Left ventricle myocardium superior (tissue), 1 donor: ENCODE measurements around the gene TTF2. TPM values are rescaled to one million over a fixed set of nuclear protein-coding genes. Genes with fewer than 3 reads are reported as not detected.
"Not testable (repeated sequence)": the region's sequence is repeated elsewhere in the genome, so short reads cannot be mapped to it uniquely, and the experiment has no call there.

Experiments
- ATAC-seq: fragments of 200-7000 bp; cut with Tn5 transposase; one replicate; pipeline ENCODE4 v1.9.1; 2020; ENCODE audit warnings: mild to moderate bottlenecking, moderate library complexity
- DNase-seq: peaks from one replicate; pipeline ENCODE4 v3.0.0-alpha.2; 2020
- intact Hi-C: fragments of 100-400 bp; cut with micrococcal nuclease; formaldehyde crosslinking; loops from one replicate; pipeline ENCODE4 v1.11.0; 2022
- total RNA-seq: library from RNA; stranded (reverse); fragmentation: NEBNext Ultra II Directional; extraction: Animal tissue kit (Norgen Biotek cat#: 25700); gene quantifications from one replicate; pipeline ENCODE4 v1.2.1, GENCODE V29; 2021
- donor health status: DM: no; HTN: yes; CAD: no; lungs with severe emphysema.

The TTF2 gene
- total RNA-seq, 1 donor from 2014 or later: 6.7 TPM

- DNase-seq: no peak
- intact Hi-C loops: no loop called here
- no peak for ATAC-seq
Measured at GRCh38 chr1:117077267-117077666, 17.1 kb downstream of the TTF2 start.

DNA sequence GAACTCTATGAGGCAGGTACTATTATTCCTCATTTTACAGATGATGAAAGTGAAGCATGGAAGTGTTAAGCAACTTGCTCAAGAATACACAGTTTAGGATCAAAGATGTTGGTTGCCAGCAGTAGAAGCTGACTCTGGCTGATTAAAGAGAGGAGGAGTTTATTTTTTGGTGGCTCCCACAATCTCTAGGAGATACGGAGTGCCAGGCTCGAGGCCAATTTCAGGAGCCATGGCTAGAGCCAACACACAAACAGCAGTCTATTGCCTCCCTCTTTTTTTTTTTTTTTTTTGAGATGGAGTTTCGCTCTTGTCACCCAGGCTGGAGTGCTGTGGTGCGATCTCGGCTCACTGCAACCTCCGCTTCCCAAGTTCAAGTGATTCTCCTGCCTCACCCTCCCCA is 19.6 kb downstream of the TTF2 start:
- intact Hi-C loops: no loop called here
- peak; percentile 46 for DNase-seq
- peak; percentile 72 for ATAC-seq

- ATAC-seq (no peak), DNase-seq (no peak)
- intact Hi-C loops: no loop called here
Measured at GRCh38 chr1:117084231-117084630, 24.1 kb downstream of the TTF2 start.

DNA sequence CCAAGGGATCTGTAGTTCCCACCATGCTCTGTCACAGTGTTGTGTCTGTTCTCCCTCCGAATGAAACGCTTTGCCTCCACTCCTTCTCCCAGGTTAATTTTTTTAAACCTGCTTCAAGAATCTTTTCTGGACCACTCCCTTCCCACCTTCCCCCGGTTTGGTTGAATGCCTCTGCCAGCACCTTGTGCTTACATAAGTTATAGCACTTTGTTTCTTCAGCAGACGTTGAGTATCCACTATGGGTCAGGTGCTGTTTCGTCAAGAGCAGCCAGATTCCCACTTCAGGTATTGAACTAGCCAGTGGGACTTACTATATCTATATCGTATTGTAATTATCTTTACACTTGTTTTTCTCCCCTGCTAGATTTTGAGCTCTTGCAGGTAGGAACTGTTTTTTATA is 27.6 kb downstream of the TTF2 start:
- DNase-seq (no peak), ATAC-seq (no peak)
- intact Hi-C loops: no loop called here

- intact Hi-C loops: no loop called here
- DNase-seq: no peak
- no peak for ATAC-seq
Measured at GRCh38 chr1:117089996-117090395, 29.9 kb downstream of the TTF2 start.

- DNase-seq (no peak), ATAC-seq (no peak)
- intact Hi-C loops: no loop called here
Measured at GRCh38 chr1:117092594-117092993, 32.5 kb downstream of the TTF2 start.

DNA sequence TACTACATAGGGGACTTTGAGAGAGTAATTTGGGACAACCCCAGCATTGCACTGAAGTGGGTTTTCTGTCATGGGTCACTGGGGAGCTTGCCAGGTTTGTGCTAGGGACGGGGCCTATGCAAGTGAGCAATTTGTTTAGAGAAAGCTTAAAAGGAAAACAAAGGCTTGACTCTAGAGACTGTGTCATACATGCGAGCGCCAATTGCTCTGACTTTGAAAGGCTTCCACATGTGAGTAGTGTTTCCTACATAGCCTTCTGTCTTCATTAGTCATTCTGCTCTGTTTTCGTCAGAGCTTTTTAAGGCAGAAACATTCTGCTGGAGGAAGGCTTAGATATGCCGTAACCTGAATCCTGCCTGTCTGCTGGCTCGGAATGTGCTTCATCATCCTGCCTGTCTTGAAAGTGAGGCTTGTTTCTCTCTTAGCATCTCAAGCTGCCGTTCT is 33.0 kb downstream of the TTF2 start:
- ATAC-seq: peak; percentile 84
- no peak for DNase-seq
- intact Hi-C loops: no loop called here

GRCh38 chr1:117093870-117094621 is 33.9 kb downstream of the TTF2 start:
- DNase-seq: no peak
- intact Hi-C loops: no loop called here
- ATAC-seq: no peak

GRCh38 chr1:117094841-117095604 is 34.9 kb downstream of the TTF2 start:
- no peak for ATAC-seq
- DNase-seq: no peak
- intact Hi-C loops: no loop called here

DNA sequence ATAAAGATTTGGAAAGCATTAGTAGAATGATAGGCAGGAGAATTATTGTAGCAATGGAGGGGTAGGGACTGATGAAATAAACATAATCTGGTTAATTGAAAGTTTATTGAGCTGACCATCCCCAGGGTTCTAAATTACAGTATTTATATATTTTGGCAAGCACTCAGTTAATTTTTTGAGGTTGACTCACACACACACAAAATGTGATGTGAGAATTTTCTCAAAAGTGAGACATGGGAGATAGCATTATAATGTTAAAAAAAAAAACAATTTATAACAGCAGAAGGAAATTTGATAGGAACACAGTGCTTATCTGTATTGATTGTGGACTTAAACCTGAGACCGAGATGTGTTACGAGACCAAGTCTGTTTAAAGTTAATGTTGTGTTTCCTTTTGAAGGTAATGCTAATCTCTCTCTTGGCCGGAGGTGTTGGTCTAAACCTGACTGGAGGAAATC is 36.9 kb downstream of the TTF2 start:
- intact Hi-C loops: no loop called here
- no peak for ATAC-seq

GRCh38 chr1:117097443-117097842 is 37.3 kb downstream of the TTF2 start:
- intact Hi-C loops: no loop called here
- ATAC-seq (no peak), DNase-seq (no peak)

More for the DNA sequence above, 36.9 kb downstream of the TTF2 start:
- no peak for DNase-seq

GRCh38 chr1:117098287-117098890 is 38.3 kb downstream of the TTF2 start:
- intact Hi-C loops: no loop called here
- DNase-seq (no peak), ATAC-seq (peak; percentile 67)

- peak; percentile 79 for ATAC-seq
- intact Hi-C loops: no loop called here
Measured at GRCh38 chr1:117101334-117101733, 41.2 kb downstream of the TTF2 start.

GRCh38 chr1:117101858-117102257 is 41.7 kb downstream of the TTF2 start:
- ATAC-seq, DNase-seq, intact Hi-C loops: not testable (repeated sequence)

More at GRCh38 chr1:117101334-117101733, 41.2 kb downstream of the TTF2 start:
- no peak for DNase-seq

GRCh38 chr1:117104986-117105385 is 44.9 kb downstream of the TTF2 start:
- DNase-seq (no peak), ATAC-seq (no peak)
- intact Hi-C loops: no loop called here

GRCh38 chr1:117105722-117106121 is 45.6 kb downstream of the TTF2 start:
- intact Hi-C loops: no loop called here
- ATAC-seq: no peak
- no peak for DNase-seq

DNA sequence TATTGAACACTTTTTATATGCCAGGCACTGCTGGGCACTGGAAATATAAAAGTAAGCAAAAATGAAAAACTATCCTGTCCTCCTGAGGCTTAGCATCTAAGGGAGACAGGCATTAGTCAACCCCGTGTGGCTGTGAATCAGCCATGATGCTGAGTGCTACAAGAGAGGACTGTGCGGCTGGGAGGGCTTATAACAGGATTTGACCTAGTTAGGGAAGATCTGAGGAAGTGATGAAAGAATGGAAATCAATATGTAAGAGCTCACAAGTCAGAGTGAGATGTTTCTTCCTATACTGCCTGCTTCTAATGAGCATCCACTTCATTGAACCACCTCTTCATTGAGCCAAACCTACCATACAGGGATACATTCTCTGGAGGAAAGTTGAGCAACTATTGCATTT is 46.4 kb downstream of the TTF2 start:
- no peak for ATAC-seq
- no peak for DNase-seq
- intact Hi-C loops: no loop called here

GRCh38 chr1:117107364-117107763 is 47.2 kb downstream of the TTF2 start:
- intact Hi-C loops: no loop called here
- no peak for ATAC-seq
- no peak for DNase-seq

DNA sequence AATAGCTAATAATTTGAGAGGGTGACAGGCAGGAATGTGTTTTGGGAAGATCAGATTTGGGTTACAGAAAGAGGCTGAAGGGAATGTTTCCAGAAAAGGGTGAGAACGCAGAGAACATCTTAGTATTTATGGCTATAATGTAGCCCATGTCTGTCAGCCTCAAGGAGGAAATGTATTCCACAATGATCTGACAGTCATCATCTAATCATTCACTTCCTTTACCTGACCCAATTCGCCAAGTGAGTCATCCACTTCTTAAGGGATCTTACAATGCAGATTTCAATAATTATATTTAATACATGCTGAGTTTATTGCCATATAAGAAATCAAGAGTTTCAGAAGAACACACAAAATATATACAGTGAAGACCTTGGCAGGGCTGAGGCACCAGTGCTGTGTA is 50.6 kb downstream of the TTF2 start:
- ATAC-seq (no peak), DNase-seq (no peak)
- intact Hi-C loops: no loop called here

- ATAC-seq: no peak
Measured at GRCh38 chr1:117112047-117112717, 52.1 kb downstream of the TTF2 start.

More at GRCh38 chr1:117112047-117112717, 52.1 kb downstream of the TTF2 start:
- intact Hi-C loops: no loop called here
- DNase-seq: no peak
